HG02759 (cell line): ENCODE measurements around the gene NRCAM.

Experiments
- ATAC-seq: cut with Tn5 transposase; IDR thresholded peaks from one replicate; pipeline ENCODE4 v1.9.1; 2021; ENCODE audit warnings: mild to moderate bottlenecking, moderate library complexity; ENCODE audit not compliant: unreplicated experiment

The NRCAM gene

GRCh38 chr7:108460964-108461363 lies 4.7 kb upstream of the NRCAM start:
- no peak for ATAC-seq

- ATAC-seq = no peak
These were observed 3.8 kb upstream of the NRCAM start for GRCh38 chr7:108459922-108460551.

GRCh38 chr7:108457871-108458270 lies 1.6 kb upstream of the NRCAM start:
- no peak for ATAC-seq

GRCh38 chr7:108456845-108457540 lies 757 bp upstream of the NRCAM start:
- no peak for ATAC-seq

GRCh38 chr7:108455551-108455997 lies 662 bp downstream of the NRCAM start:
- ATAC-seq = peak; percentile 34

GRCh38 chr7:108454674-108455550 lies 1.3 kb downstream of the NRCAM start:
- peak; percentile 23 for ATAC-seq

GRCh38 chr7:108454317-108454673 lies 1.9 kb downstream of the NRCAM start:
- ATAC-seq = no peak

GRCh38 chr7:108453320-108453719 lies 2.9 kb downstream of the NRCAM start:
- no peak for ATAC-seq

- no peak for ATAC-seq
These were observed 3.5 kb downstream of the NRCAM start for GRCh38 chr7:108452707-108453106.

- ATAC-seq = no peak
These were observed 4.9 kb downstream of the NRCAM start for GRCh38 chr7:108451296-108451848.

- ATAC-seq = no peak
These were observed 6.1 kb downstream of the NRCAM start for GRCh38 chr7:108450160-108450559.

- no peak for ATAC-seq
These were observed 6.7 kb downstream of the NRCAM start for GRCh38 chr7:108449521-108449920.

- ATAC-seq = no peak
These were observed 7.4 kb downstream of the NRCAM start for GRCh38 chr7:108448584-108449505.

GRCh38 chr7:108442039-108442568 lies 14.1 kb downstream of the NRCAM start:
- no peak for ATAC-seq

- no peak for ATAC-seq
These were observed 14.8 kb downstream of the NRCAM start for GRCh38 chr7:108441392-108441955.

- no peak for ATAC-seq
These were observed 15.6 kb downstream of the NRCAM start for GRCh38 chr7:108440613-108441012.

GRCh38 chr7:108436906-108437305 lies 19.3 kb downstream of the NRCAM start:
- no peak for ATAC-seq

- ATAC-seq = no peak
These were observed 22.2 kb downstream of the NRCAM start for GRCh38 chr7:108434010-108434409.

GRCh38 chr7:108431099-108431498 lies 25.1 kb downstream of the NRCAM start:
- ATAC-seq = no peak

- ATAC-seq = no peak
These were observed 25.6 kb downstream of the NRCAM start for GRCh38 chr7:108430664-108431063.
